ENCODE data around the gene CCR7. TPM values are rescaled to one million over a fixed set of nuclear protein-coding genes. Genes with fewer than 3 reads are reported as not detected.

The CCR7 gene
- polyA plus RNA-seq, 4 donors: 0.24 to 0.45 (median 0.42) TPM

- DNase-seq (ENCODE audit: low read depth in 4 of 4, low spot score in 3 of 4): no peak
Observed at GRCh38 chr17:40538936-40539705, 26.2 kb downstream of the CCR7 start.

DNA sequence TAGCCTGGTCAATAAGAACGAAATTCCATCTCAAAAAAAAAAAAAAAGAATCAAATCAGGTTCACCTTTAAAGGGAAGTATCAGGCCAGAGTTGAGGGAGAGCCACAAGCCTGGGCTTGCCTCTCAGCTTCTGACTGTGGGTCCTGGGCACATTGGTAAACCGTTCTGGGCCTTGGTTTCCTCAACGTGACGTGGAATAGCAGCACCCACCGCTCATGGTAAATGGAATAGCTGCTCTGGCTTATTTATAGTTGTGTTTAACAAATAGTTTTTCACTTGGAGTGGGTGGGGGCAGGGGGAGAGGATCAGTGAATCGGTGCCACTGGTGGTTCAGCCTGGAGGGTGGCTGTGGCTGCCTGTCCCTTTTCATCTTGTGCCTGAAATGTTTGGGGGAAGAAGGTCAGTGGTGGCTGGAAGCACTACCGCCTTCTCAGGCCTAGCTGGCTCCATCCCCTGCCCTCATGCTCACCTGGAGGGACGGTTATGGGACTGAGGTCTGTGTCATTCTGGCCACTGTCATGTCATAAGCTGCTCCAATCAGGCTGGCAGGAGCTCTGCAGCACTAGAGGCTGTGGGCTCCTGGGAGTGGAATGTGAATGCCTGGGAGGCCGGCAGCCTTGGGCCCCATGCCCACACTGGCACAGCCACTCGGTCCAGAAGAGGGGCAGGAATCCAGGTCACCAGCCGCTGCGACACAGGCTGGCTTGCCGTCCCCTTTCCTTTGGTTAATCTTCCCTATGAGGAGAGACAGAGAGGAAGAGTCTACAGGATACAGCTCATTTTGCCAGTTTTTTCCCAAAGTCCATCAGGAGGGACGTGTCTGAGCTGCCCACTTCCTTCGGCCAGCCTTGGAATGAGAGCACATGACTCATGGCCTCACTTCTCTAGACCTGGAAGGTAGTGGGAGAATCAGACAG lies 27.0 kb downstream of the CCR7 start:
- no peak for DNase-seq (ENCODE audit: low read depth in 4 of 4, low spot score in 3 of 4)

DNA sequence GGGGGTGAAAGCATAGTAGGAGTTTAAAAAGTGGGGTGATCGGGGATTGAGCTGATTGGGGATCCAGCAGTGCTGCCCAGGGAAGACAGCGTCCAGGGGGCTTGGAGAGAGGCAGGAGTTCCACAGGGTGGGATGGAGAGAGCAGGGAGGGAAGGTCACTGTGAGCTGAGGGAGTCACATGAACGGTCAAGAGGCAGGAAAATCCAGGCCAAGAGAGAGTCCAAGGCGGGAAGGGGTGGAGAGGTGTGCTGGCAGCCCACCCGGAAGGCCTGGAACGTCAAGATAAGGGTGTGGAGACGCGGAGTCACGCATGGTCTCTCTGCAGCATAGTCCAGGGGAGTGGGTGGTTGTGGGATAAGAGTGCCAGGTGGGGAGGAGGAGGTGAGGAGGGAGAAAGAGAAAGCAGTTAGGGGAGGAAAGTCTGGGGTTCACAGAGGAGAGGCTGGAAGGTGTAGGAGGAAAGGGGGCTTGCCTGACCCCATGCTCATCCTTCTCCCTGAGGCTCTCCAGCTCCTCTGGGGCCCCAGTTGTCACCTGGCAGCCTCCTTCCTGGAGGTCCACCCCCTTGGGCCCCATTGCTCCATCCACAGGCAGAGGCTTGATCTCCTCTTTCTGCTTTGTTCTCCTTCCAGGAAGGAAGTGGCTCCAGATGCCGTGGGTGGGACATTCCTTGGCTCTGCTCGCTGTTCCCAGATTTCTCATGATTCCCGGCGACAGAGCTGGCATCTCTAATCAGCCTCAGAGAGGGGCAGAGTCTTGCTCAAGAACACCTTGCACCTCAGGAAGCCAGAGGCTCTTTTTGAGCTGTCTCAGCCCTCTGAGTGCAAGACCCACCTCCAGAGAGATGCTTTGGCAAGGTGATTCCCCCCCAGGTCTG lies 28.7 kb downstream of the CCR7 start:
- no peak for DNase-seq (ENCODE audit: low read depth in 4 of 4, low spot score in 3 of 4)

GRCh38 chr17:40535924-40536294 lies 29.4 kb downstream of the CCR7 start:
- DNase-seq (ENCODE audit: low read depth in 4 of 4, low spot score in 3 of 4): no peak

DNA sequence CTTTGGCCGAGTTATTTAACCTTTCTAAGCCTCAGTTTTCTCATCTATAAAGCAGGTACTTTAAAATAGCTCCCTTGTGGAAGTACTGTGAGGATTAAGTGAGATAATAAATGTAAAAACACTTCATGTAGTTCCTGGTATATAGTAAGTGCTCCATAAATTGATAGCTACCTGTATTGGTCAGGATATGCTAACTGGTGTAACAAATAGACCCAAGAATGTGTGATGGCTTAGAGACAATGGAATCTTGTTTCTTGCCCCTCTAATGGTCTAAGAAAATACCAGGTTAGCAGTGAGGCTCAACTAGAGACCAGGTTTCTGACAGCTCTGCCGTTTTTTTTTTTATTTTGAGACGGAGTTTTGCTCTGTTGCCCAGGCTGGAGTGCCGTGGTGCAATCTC lies 29.8 kb downstream of the CCR7 start:
- DNase-seq (ENCODE audit: low read depth in 4 of 4, low spot score in 3 of 4): no peak

DNA sequence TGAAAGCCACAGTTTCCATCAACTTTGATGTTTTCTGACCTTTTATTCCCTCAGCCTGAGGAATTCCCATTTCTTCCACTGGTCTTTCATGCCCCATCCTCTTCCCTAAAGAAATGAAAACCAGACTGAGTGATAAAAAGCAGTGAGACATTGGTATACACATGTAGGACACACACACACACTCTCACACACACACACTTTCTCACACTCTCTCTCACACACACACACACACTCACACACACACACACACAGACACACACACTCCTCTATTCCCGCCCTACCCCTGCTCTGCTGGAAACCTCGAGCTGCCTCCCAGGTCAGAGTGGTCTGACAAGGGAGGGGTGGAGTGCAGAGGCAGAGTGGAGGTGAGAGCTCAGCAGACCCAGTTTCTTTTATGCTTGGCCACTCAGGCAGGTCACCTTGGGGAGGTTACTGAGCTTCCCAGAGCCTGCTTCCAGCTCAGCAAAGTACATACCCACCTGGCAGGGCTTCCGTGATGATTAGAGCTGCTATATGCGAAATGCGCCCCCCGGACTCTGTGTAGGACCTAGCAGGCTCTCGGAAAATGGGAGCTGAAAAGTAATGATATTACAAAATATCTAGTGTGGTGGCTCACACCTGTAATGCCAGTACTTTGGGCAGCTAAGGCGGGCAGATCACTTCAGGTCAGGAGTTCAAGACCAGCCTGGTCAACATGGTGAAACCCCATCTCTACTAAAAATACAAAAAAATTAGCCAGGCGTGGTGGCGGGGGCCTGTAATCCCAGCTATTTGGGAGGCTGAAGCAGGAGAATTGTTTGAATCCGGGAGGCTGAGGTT lies 30.7 kb downstream of the CCR7 start:
- no peak for DNase-seq (ENCODE audit: low read depth in 4 of 4, low spot score in 3 of 4)

GRCh38 chr17:40533896-40534295 lies 31.4 kb downstream of the CCR7 start:
- no peak for DNase-seq (ENCODE audit: low read depth in 4 of 4, low spot score in 3 of 4)

- DNase-seq (ENCODE audit: low read depth in 4 of 4, low spot score in 3 of 4): no peak
Observed at GRCh38 chr17:40532520-40533253, 32.6 kb downstream of the CCR7 start.

DNA sequence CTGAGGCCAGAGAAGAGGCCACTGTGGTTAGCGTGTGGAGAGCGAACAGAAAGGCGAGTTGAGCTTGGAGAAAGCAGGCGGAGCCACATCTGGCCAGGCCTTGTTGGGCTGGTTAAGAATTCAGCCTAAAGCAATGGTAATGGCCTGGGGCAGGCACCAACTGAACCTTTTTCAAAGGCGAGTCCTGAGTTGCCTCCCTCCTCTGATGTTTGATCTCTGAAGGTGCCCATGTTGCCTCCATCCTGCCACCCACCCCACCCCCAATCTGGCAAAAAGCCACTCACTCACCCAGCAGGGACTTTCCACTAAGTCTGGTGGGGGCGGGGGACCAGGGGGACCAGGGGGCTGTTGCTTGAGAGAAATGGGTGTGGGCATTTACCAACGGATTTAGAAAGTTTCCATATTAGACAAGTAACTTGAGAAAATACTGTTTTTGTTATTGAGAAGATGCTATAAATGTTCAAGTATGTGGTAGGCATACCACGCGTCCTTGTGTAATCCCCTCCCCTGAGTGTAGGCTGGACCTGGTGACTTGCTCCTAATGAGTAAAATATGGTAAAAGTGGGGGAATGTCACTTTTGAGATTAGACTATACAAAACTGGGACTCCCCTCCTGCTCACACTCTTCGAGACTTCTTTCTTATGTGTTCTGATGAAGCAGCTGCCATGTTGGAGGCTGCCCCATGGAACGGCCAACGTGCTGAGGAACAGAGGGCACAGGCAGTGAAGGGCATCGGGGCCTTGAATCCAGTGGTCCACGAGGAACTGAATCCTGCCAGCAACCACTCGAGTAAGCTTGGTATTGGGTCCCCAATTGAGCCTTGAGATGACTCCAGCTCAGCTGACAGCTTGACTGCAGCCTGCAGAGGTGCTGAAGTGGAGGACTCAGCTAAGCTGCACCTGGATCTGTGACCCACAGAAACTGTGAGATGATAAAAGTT lies 34.0 kb downstream of the CCR7 start:
- no peak for DNase-seq (ENCODE audit: low read depth in 4 of 4, low spot score in 3 of 4)

GRCh38 chr17:40530531-40530994 lies 34.7 kb downstream of the CCR7 start:
- DNase-seq (ENCODE audit: low read depth in 4 of 4, low spot score in 3 of 4): no peak

- DNase-seq (ENCODE audit: low read depth in 4 of 4, low spot score in 3 of 4): no peak
Observed at GRCh38 chr17:40529991-40530390, 35.3 kb downstream of the CCR7 start.

GRCh38 chr17:40528692-40529417 lies 36.4 kb downstream of the CCR7 start:
- DNase-seq (ENCODE audit: low read depth in 4 of 4, low spot score in 3 of 4): no peak

GRCh38 chr17:40526668-40527067 lies 38.6 kb downstream of the CCR7 start:
- DNase-seq (ENCODE audit: low read depth in 4 of 4, low spot score in 3 of 4): no peak

DNA sequence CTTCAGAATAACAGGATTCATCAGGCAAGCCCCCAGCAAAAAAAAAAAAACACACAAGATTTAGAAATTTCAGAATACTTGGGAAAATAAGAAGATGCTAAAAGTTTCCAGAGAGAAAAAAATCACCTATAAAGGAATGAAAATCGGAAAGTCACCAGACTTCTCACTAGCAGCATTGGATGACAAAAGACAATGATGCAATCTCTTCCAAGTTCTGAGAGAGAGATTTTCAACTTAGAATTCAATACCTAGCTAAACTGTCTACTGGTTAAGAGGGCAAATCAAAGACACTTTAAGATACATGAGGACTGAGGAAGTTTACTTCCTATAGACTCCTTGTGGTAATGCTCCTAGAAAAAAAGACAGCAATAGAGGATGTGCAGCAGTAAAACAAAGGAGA lies 40.0 kb downstream of the CCR7 start:
- DNase-seq (ENCODE audit: low read depth in 4 of 4, low spot score in 3 of 4): no peak

DNA sequence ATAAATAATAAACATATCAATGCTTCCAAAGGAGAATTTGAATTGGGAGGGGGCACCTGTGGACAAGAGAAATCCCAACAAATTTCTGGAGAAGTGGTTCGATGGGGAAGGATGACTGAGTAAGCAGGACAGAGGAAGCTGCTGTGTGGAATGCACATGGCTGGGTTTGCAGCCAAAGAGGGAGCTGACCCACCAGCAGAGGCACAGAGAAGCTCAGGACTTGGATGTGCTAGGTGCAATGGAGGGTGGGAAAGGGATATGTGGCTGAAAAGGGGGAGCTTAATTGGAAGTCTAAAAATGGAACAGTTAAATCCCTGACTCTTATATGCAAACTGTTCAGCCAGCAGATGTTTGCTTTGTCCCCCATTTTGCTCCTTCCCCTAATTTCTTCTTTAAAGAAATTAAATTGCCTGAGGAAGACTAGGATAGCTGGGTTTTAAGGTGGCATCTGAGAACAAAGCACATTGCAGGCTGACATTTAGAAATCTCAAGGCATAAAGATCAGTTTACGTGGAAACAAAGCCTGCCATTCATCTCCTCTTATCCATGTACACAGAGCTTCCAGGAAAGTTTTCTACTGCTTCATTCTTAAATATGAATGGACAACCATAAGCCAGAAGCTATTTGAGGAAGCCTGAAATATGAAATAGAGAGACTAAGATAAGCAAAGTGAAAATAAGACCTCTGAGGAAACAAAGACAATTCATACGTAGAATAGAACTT lies 40.9 kb downstream of the CCR7 start:
- DNase-seq (ENCODE audit: low read depth in 4 of 4, low spot score in 3 of 4): no peak

DNA sequence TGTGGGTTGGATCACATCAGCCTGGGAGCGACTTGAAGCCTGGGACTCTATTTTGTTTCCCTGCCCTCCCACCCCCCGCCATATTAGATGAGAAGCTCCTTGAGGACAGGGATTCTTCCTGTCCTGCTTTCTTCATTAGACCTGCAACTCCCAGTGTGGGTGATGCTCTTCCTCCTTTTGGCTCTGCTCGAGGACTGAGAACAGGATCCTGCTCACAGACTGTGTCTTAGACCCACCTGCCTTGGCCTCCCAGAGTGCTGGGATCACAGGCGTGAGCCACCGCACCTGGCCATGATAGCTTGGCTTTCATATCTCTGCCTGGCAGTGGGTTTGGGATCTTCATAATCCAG lies 42.3 kb downstream of the CCR7 start:
- DNase-seq (ENCODE audit: low read depth in 4 of 4, low spot score in 3 of 4): no peak
